GM19324 (cell line): ENCODE results near the gene RFT1.

Source experiments
- ATAC-seq: cut with Tn5 transposase; IDR thresholded peaks from one replicate; pipeline ENCODE4 v1.9.1; 2021; ENCODE audit warnings: mild to moderate bottlenecking, moderate library complexity; ENCODE audit not compliant: unreplicated experiment, low FRiP score

The RFT1 gene

GRCh38 chr3:53150247-53151085 is 20.2 kb upstream of the RFT1 start:
- no peak for ATAC-seq

- ATAC-seq: no peak
These were observed 19.5 kb upstream of the RFT1 start for GRCh38 chr3:53149699-53150098.

GRCh38 chr3:53149006-53149690 is 18.9 kb upstream of the RFT1 start:
- ATAC-seq: no peak

GRCh38 chr3:53147903-53148400 is 17.7 kb upstream of the RFT1 start:
- no peak for ATAC-seq

- ATAC-seq: no peak
These were observed 17.1 kb upstream of the RFT1 start for GRCh38 chr3:53147151-53147902.

- ATAC-seq: no peak
These were observed 16.2 kb upstream of the RFT1 start for GRCh38 chr3:53146319-53146891.

- no peak for ATAC-seq
These were observed 15.5 kb upstream of the RFT1 start for GRCh38 chr3:53145713-53146080.

- no peak for ATAC-seq
These were observed 14.9 kb upstream of the RFT1 start for GRCh38 chr3:53144862-53145712.

GRCh38 chr3:53144446-53144845 is 14.2 kb upstream of the RFT1 start:
- ATAC-seq: no peak

- ATAC-seq: no peak
These were observed 12.8 kb upstream of the RFT1 start for GRCh38 chr3:53142986-53143385.

- ATAC-seq: no peak
These were observed 10.9 kb upstream of the RFT1 start for GRCh38 chr3:53140847-53141845.

- no peak for ATAC-seq
These were observed 9.9 kb upstream of the RFT1 start for GRCh38 chr3:53139906-53140846.

GRCh38 chr3:53137835-53138446 is 7.7 kb upstream of the RFT1 start:
- no peak for ATAC-seq

- ATAC-seq: no peak
These were observed 7.0 kb upstream of the RFT1 start for GRCh38 chr3:53137221-53137620.

- ATAC-seq: no peak
These were observed 4.5 kb upstream of the RFT1 start for GRCh38 chr3:53134631-53135232.

- ATAC-seq: no peak
These were observed 2.1 kb upstream of the RFT1 start for GRCh38 chr3:53132347-53132746.

GRCh38 chr3:53131096-53131495 is 861 bp upstream of the RFT1 start:
- no peak for ATAC-seq
